Coronary artery (tissue), 2 donors: ENCODE results near the gene HELZ.
A peak's percentile ranks its signal among the peaks of the same experiment; 100 is the strongest.

Experiments used
- DNase-seq: peaks from one replicate; pipeline ENCODE4 v3.0.0-alpha.2; 2017; ENCODE audit warnings: low spot score
- H3K27ac ChIP-seq, 2 donors: fragments of 200-600 bp; sonication (generic); one replicate each; pipeline ENCODE4 v1.5.1; 2016 to 2019
- H3K4me3 ChIP-seq: fragments of 200-600 bp; sonication (generic); 2 replicates; pipeline ENCODE4 v1.5.1; 2016; ENCODE audit warnings: mild to moderate bottlenecking, moderate library complexity
- TF ChIP-seq, protein P1 (sequence below): fragments of 200-600 bp; sonication (generic); IDR thresholded peaks from one replicate; pipeline ENCODE4 v1.5.1; 2019; ENCODE audit warnings: antibody characterized with exemption

HELZ gene

DNA sequence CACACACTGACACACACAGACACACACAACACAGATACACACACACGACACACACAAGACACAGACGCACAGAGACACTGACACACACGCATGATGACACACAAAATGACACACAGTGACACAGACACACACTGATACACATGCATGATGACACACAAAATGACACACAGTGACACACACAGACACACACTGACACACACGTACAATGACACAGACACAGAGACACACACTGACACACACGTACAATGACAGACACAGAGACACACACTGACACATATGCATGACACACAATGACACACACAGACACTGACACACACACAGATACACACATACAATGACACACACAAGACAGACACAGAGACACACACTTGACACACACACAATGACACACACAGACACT, 190.4 kb downstream of the HELZ start:
- H3K27ac ChIP-seq: no peak overlapping the region
- no peak overlapping the region for H3K4me3 ChIP-seq
- DNase-seq: no peak

DNA sequence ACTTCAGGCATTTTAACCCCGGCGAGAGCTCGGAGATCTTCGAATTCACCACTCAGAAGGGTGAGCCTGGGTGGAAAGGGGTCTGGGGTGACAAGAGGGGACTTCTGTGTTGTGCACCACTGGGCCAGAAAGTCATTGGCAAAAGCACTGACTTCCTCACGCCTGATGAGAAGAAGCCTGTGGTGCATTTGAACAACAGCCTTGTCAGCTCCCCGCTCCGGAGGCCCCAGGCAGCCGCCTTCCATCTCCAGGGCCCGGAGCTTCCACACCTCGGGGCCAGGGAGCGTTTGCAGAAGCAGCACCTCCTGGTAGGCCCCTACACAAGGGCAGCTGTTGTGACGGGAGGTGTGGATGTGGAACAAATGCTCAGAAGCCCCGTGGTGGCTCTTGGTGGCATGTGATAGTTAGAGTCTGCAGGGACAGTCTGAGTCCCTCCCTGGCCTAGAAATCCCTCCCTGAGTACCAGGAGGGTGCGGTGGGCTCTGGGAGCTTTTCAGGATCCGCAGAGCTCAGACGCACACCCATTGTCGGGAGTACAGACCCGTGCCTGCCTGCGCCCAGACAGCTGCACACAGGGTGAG, 190.9 kb downstream of the HELZ start:
- Histone ChIP-seq H3K27ac (no peak overlapping the region), H3K4me3 (no peak overlapping the region)
- TF ChIP-seq, protein P1, sequence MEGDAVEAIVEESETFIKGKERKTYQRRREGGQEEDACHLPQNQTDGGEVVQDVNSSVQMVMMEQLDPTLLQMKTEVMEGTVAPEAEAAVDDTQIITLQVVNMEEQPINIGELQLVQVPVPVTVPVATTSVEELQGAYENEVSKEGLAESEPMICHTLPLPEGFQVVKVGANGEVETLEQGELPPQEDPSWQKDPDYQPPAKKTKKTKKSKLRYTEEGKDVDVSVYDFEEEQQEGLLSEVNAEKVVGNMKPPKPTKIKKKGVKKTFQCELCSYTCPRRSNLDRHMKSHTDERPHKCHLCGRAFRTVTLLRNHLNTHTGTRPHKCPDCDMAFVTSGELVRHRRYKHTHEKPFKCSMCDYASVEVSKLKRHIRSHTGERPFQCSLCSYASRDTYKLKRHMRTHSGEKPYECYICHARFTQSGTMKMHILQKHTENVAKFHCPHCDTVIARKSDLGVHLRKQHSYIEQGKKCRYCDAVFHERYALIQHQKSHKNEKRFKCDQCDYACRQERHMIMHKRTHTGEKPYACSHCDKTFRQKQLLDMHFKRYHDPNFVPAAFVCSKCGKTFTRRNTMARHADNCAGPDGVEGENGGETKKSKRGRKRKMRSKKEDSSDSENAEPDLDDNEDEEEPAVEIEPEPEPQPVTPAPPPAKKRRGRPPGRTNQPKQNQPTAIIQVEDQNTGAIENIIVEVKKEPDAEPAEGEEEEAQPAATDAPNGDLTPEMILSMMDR: no peak
- DNase-seq: peak; percentile 45

More for the DNA sequence above, 190.4 kb downstream of the HELZ start:
- TF ChIP-seq, protein P1: no peak

DNA sequence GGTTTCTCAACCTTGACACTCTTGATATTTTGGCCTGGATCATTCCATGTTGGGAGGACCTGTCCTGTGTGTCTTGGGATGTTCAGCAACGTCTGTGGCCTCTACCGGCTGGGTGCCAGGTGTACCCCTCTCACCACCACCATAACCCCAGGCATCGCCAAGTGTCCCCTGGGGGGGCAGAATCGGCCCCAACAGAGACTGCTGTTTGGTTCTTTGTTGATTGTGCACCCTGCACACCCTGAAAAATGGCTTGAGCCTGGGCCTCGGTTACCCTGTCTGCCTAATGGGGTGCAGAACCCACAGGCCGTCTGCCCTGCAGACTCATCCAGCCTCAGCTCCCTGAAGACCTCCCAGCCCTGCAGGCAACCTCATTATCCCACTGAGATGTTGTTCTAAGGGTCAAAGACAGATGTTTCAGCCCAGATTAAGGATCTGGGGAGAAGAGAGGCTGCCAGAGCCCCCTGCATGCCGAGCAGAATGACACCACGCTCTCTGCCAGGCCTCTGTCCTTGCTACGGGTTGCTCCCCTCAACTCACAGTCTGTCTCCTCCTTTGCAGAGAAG, 191.5 kb downstream of the HELZ start:
- H3K4me3 ChIP-seq: no peak overlapping the region
- peak; percentile 57 for DNase-seq
- TF ChIP-seq, protein P1: no peak
- no peak overlapping the region for H3K27ac ChIP-seq

DNA sequence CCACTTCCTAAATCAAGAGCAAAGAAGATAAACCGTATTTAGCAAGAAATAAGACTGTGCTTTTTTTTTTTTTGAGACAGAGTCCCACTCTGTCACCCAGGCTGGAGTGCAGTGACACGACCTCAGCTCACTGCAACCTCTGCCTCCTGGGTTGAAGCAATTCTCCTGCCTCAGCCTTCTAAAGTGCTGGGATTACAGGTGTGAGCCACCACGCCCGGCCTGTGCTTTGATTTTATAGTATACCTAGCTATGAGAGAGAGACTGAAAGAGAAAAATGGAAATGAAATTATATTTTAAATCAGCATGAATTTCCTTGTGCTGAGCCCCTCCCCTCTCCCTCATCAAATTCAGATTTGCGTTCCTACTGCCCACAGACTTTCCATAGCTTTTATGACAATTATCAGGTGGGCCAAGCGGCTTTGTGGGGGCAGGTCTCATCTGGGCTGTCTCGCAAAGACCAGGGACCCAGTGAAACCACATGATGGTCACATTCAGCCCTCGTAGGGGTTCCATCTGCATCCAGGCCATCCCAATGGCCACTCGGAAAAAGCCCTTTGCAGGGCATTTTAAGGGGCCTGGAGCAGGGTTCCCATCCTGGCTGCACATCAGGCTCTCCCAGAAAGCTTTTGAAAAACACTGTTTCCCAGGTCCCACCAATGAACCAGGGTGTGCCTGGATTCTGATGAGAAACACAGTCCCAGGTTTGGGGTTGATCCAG, 192.1 kb downstream of the HELZ start:
- no peak overlapping the region for H3K27ac ChIP-seq
- TF ChIP-seq, protein P1: no peak
- peak; percentile 29 for DNase-seq
- H3K4me3 ChIP-seq: no peak overlapping the region

DNA sequence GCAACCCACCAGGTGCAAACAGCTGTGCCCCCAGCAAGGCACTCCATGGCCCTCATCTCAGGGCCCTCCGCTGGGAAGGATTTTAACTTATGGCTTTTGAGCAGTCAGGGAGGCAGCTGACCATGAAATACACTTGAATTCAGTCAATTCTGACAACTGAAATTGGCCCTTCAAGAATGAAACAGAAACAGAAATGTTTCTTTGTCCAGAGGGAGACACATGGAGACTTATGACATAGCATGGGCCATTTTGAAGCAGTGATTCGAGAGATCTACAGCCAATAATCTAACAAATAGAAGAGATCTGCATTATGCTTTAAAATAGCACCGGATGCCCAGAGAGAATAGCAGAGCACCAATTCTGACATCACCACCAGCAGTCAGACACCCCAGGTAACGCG, 193.2 kb downstream of the HELZ start:
- no peak for DNase-seq
- no peak overlapping the region for H3K27ac ChIP-seq
- H3K4me3 ChIP-seq: no peak overlapping the region
- TF ChIP-seq, protein P1: no peak

DNA sequence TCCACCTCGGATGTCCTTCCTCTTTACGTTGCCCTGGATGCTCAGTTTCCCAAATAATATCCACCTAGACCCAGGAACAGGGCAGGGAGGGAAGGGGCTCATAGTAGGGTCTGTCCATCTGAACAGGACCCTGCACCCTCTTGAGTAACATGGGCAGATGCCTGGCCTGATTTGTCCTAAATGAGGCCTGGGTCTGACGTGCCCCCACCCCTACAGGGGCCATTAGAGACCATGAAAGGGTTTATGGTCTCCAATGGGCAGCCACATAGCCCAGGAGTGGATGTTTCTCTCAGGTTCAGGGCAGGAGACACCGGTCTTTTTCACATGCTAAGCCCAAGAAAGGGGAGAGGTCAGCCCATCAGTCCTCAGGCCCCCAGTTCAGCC, 193.8 kb downstream of the HELZ start:
- DNase-seq: peak; percentile 54
- TF ChIP-seq, protein P1: no peak
- no peak overlapping the region for H3K27ac ChIP-seq
- no peak overlapping the region for H3K4me3 ChIP-seq
